Measurements from ENCODE around the gene AATK. TPM values are rescaled to one million over a fixed set of nuclear protein-coding genes. Genes with fewer than 3 reads are reported as not detected.

AATK gene
- total and polyA plus RNA-seq, 2 of the 13 experiments (the other 11 are each of a cell fraction or from before 2014, with no cell fraction given), result 2.9 to 8.4 TPM

DNA sequence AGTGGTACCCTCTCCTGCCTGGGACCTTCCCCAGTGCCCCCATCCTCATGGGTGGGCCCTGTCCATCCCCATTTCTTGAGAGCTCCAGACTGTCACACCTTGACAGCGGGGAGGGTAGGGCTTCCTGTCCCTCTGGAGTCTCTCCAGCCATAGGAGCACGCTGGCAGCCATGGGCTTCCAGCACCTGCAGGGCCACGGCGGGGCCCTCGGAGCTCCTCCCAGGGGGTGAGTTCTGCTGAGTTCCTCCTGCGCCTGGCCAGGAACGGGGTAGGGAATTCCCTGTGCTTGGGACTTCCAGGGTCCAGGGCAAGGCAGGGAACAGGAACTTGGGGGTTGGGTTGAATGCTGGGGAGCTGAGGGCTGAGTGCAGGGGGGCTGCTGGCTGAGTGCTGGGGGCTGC lies 23.0 kb upstream of the AATK start:
- intact Hi-C loops (cut with micrococcal nuclease; ENCODE audit: unreplicated experiment) (loop anchor here (1.0 kb wide), 1 partner anchor 47 kb away; no protein-coding TSS in a partner anchor), in situ Hi-C loops (cut with HindIII; ENCODE audit: extremely low pct_ligation_motif_present, low pct_unique_long_range_greater_than_20kb) (no loop called here)
- POLR2A ChIA-PET, result no interaction called here
- peaks cover 3 to 4% of the 10 kb centered on the region in 2 experiments; a peak in 2 of 5 replicates for H3K36me3 ChIP-seq (replicated peaks in 1 of 2; ENCODE audit: control insufficient read depth in 1 of 2, insufficient read depth in 2 of 2, low read length in 2 of 2)
- DNase-seq (ENCODE audit: low spot score), result no peak
- CTCF ChIA-PET (ENCODE audit: low intra/inter-chr PET ratio, low total read pairs), result interaction anchor here (1.4 to 2.2 kb wide), 3 partner anchors 44 to 87 kb away, joined by 4 to 11 read pairs (median 5); no protein-coding TSS in a partner anchor
- no peak overlapping the region for H3K4me3 ChIP-seq (replicated peaks in 1 of 3; ENCODE audit: insufficient read depth in 1 of 3, low read depth in 2 of 3, low read length in 3 of 3)
- FAIRE-seq, result no peak
- H3K4me2 ChIP-seq (ENCODE audit: low read depth, low read length), result no peak overlapping the region
- no TSS peak for BruUV-seq (replicated peaks)
- H3K4me1 ChIP-seq (ENCODE audit: insufficient read depth, low read length), result peaks cover 24% of the 10 kb centered on the region
- no peak overlapping the region for H2AFZ ChIP-seq (ENCODE audit: low read length)
- no peak for ATAC-seq
- H3K9ac ChIP-seq (ENCODE audit: insufficient read depth, low read depth, low read length), result no peak overlapping the region
- H3K27me3 ChIP-seq (ENCODE audit: control insufficient read depth in 1 of 2, insufficient read depth in 2 of 2, low read length in 2 of 2), result peaks cover 3 to 8% of the 10 kb centered on the region in 2 experiments; a peak in 2 of 5 replicates
- TF ChIP-seq HNF1B (CRISPR knock-in tag; IDR thresholded peaks at IDR 0.05), result no peak
- no peak for TF ChIP-seq NR1H2 (CRISPR knock-in tag; IDR thresholded peaks at IDR 0.05; ENCODE audit: borderline replicate concordance, low read depth)
- no peak for TF ChIP-seq ZNF749 (CRISPR knock-in tag; IDR thresholded peaks at IDR 0.05; ENCODE audit: borderline replicate concordance)
- TF ChIP-seq NONO (IDR thresholded peaks at IDR 0.05), result no peak
- TF ChIP-seq NONO (CRISPR knock-in tag; conservative IDR thresholded peaks at IDR 0.05), result 0 out of 2 replicates have a peak, but pooled peaks have one; percentile 11
- TF ChIP-seq ZNF761 (CRISPR knock-in tag; conservative IDR thresholded peaks at IDR 0.05), result no peak
- TF ChIP-seq, protein P1, sequence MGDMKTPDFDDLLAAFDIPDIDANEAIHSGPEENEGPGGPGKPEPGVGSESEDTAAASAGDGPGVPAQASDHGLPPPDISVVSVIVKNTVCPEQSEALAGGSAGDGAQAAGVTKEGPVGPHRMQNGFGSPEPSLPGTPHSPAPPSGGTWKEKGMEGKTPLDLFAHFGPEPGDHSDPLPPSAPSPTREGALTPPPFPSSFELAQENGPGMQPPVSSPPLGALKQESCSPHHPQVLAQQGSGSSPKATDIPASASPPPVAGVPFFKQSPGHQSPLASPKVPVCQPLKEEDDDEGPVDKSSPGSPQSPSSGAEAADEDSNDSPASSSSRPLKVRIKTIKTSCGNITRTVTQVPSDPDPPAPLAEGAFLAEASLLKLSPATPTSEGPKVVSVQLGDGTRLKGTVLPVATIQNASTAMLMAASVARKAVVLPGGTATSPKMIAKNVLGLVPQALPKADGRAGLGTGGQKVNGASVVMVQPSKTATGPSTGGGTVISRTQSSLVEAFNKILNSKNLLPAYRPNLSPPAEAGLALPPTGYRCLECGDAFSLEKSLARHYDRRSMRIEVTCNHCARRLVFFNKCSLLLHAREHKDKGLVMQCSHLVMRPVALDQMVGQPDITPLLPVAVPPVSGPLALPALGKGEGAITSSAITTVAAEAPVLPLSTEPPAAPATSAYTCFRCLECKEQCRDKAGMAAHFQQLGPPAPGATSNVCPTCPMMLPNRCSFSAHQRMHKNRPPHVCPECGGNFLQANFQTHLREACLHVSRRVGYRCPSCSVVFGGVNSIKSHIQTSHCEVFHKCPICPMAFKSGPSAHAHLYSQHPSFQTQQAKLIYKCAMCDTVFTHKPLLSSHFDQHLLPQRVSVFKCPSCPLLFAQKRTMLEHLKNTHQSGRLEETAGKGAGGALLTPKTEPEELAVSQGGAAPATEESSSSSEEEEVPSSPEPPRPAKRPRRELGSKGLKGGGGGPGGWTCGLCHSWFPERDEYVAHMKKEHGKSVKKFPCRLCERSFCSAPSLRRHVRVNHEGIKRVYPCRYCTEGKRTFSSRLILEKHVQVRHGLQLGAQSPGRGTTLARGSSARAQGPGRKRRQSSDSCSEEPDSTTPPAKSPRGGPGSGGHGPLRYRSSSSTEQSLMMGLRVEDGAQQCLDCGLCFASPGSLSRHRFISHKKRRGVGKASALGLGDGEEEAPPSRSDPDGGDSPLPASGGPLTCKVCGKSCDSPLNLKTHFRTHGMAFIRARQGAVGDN (CRISPR knock-in tag; IDR thresholded peaks at IDR 0.05), result no peak
- TF ChIP-seq ZNF30 (CRISPR knock-in tag; IDR thresholded peaks at IDR 0.05), result no peak
- TF ChIP-seq, protein P2, sequence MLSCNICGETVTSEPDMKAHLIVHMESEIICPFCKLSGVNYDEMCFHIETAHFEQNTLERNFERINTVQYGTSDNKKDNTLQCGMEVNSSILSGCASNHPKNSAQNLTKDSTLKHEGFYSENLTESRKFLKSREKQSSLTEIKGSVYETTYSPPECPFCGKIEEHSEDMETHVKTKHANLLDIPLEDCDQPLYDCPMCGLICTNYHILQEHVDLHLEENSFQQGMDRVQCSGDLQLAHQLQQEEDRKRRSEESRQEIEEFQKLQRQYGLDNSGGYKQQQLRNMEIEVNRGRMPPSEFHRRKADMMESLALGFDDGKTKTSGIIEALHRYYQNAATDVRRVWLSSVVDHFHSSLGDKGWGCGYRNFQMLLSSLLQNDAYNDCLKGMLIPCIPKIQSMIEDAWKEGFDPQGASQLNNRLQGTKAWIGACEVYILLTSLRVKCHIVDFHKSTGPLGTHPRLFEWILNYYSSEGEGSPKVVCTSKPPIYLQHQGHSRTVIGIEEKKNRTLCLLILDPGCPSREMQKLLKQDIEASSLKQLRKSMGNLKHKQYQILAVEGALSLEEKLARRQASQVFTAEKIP (CRISPR knock-in tag; IDR thresholded peaks at IDR 0.05; ENCODE audit: borderline replicate concordance), result no peak
- no peaks in the 10 kb centered on the region for H3K9me3 ChIP-seq (ENCODE audit: low read length)
- WGBS (ENCODE audit: low lambda C conversion rate), result 94% methylated on average over 2 of the region's 7 CpGs
- H4K20me1 ChIP-seq (ENCODE audit: insufficient read depth, low read length), result no peaks in the 10 kb centered on the region
- H3K27ac ChIP-seq (ENCODE audit: extremely low read length, insufficient read depth, low read length), result no peak overlapping the region
- no peaks in the 10 kb centered on the region for H3K79me2 ChIP-seq (ENCODE audit: insufficient read depth, low read length)

All from HepG2 (cell line).